HCT116 (cell line): Measurements from ENCODE around the gene MTRFR. TPM values are rescaled to one million over a fixed set of nuclear protein-coding genes. Genes with fewer than 3 reads are reported as not detected.

Experiments used
- ATAC-seq: fragments of 200-7000 bp; cut with Tn5 transposase; 2 replicates; pipeline ENCODE4 v1.9.1; 2020; ENCODE audit warnings: mild to moderate bottlenecking, moderate library complexity
- BruUV-seq: library from RNA; stranded (reverse); fragments of 400-500 nt; replicated peaks from 2 replicates; lab custom pipeline; 2021; lab: Mats Ljungman, UMichigan
- CTCF ChIA-PET: fragments of 300-600 bp; sonication (Branson Sonifier 250); formaldehyde crosslinking; loops from one replicate; lab custom pipeline; 2021; ENCODE audit warnings: antibody characterized with exemption; lab: Charles Lee
- POLR2A ChIA-PET: fragments of 300-600, 350-600 bp; sonication (Branson Sonifier 250); formaldehyde crosslinking; loops from one replicate; lab custom pipeline; 2021; ENCODE audit warnings: antibody characterized with exemption; lab: Charles Lee
- RAD21 ChIA-PET, 2 experiments: fragments of 300-600 bp; sonication (Branson Sonifier 250); formaldehyde crosslinking; loops; one replicate each; lab custom pipeline; 2023; ENCODE audit warnings: low total read pairs in 2 of 2; ENCODE audit not compliant: uncharacterized antibody in 2 of 2, unreplicated experiment in 2 of 2, low non-redundant PET in 1 of 2; lab: Charles Lee
- DNase-seq: peaks from one replicate; pipeline ENCODE4 v3.0.0-alpha.2; 2010; ENCODE audit warnings: low read depth, low spot score
- H2AFZ ChIP-seq: fragments of 200-600 bp; shearing (Covaris generic), sonication (generic); 2 replicates; pipeline ENCODE4 v1.6.1; 2017; ENCODE audit warnings: low read depth, mixed run types, mixed read lengths, antibody characterized with exemption, low read length; ENCODE audit not compliant: poor library complexity, severe bottlenecking
- H3K27ac ChIP-seq: 2 replicates; pipeline ENCODE4 v1.5.1; 2012; ENCODE audit warnings: low read depth, low read length
- H3K27me3 ChIP-seq: fragments of 200-600 bp; sonication (generic); 2 replicates; pipeline ENCODE4 v1.6.1; 2016; ENCODE audit warnings: mixed run types, low read length, mixed read lengths; ENCODE audit not compliant: insufficient read depth
- H3K36me3 ChIP-seq, 2 experiments: fragments of 200-500 bp in 1 of 2; fragments of 200-600 bp in 1 of 2; sonication (Bioruptor generic) in 1 of 2; sonication (generic) in 1 of 2; 2 replicates each; pipeline versions ENCODE4 v1.5.1 to v1.6.1; 2014 to 2016; ENCODE audit warnings: low read length in 2 of 2, inconsistent platforms in 1 of 2, mixed read lengths in 1 of 2, mixed run types in 1 of 2; ENCODE audit not compliant: insufficient read depth in 2 of 2, control insufficient read depth in 1 of 2
- H3K4me1 ChIP-seq, 2 experiments: fragments of 200-600 bp in 1 of 2; sonication (generic) in 1 of 2; 2 replicates each; pipeline versions ENCODE4 v1.5.1 to v1.6.1; 2012 to 2017; ENCODE audit warnings: low read length in 2 of 2, inconsistent platforms in 1 of 2, mild to moderate bottlenecking in 1 of 2, mixed read lengths in 1 of 2, mixed run types in 1 of 2, moderate library complexity in 1 of 2; ENCODE audit not compliant: insufficient read depth in 2 of 2, control insufficient read depth in 1 of 2
- H3K4me2 ChIP-seq: fragments of 200-600 bp; sonication (generic); 2 replicates; pipeline ENCODE4 v1.6.1; 2017; ENCODE audit warnings: mixed run types, low read length, mixed read lengths
- H3K4me3 ChIP-seq, 2 experiments: fragments of 200-600 bp in 1 of 2; sonication (generic) in 1 of 2; replicated peaks in 1 of 2; 2 replicates each; pipeline ENCODE4 v1.5.1; 2011 to 2016; ENCODE audit warnings: low read length in 2 of 2, control low read depth in 1 of 2, low read depth in 1 of 2, mild to moderate bottlenecking in 1 of 2, mixed read lengths in 1 of 2, mixed run types in 1 of 2
- H3K79me2 ChIP-seq: fragments of 200-600 bp; sonication (generic); 2 replicates; pipeline ENCODE4 v1.6.1; 2017; ENCODE audit warnings: mild to moderate bottlenecking, mixed run types, low read length, moderate library complexity, mixed read lengths; ENCODE audit not compliant: insufficient read depth
- H3K9ac ChIP-seq: fragments of 200-600 bp; sonication (generic); 2 replicates; pipeline ENCODE4 v1.6.1; 2016; ENCODE audit warnings: low read length, mixed read lengths
- H3K9me2 ChIP-seq: fragments of 200-600 bp; sonication (generic), shearing (Covaris generic); 2 replicates; pipeline ENCODE4 v1.6.1; 2017; ENCODE audit warnings: mixed run types, mild to moderate bottlenecking, moderate library complexity; ENCODE audit not compliant: insufficient read depth
- H3K9me3 ChIP-seq, 2 experiments: fragments of 200-500 bp in 1 of 2; fragments of 200-600 bp in 1 of 2; sonication (Bioruptor generic) in 1 of 2; sonication (generic) in 1 of 2; 2 replicates each; pipeline ENCODE4 v1.6.1; 2014 to 2017; ENCODE audit warnings: low read length in 2 of 2, mixed read lengths in 2 of 2, inconsistent platforms in 1 of 2, low read depth in 1 of 2, mild to moderate bottlenecking in 1 of 2, mixed run types in 1 of 2, moderate library complexity in 1 of 2; ENCODE audit not compliant: control insufficient read depth in 1 of 2, insufficient read depth in 1 of 2
- H4K20me1 ChIP-seq: fragments of 200-600 bp; sonication (generic), shearing (Covaris generic); 2 replicates; pipeline ENCODE4 v1.6.1; 2017; ENCODE audit warnings: mixed run types, mild to moderate bottlenecking, moderate library complexity; ENCODE audit not compliant: insufficient read depth
- ATF3 ChIP-seq: IDR thresholded peaks from 2 replicates; pipeline ENCODE4 v1.6.1; 2012
- EZH2phosphoT487 ChIP-seq: fragments of 200-600 bp; IDR thresholded peaks from 2 replicates; pipeline ENCODE4 v1.6.1; 2018; ENCODE audit warnings: antibody characterized with exemption, borderline replicate concordance
- JUND ChIP-seq: IDR thresholded peaks from 2 replicates; pipeline ENCODE4 v1.6.1; 2012
- MAX ChIP-seq: IDR thresholded peaks from 2 replicates; pipeline ENCODE4 v1.6.1; 2012
- POLR2A ChIP-seq: IDR thresholded peaks from 2 replicates; pipeline ENCODE4 v1.7.0; 2011; ENCODE audit warnings: borderline replicate concordance; ENCODE audit not compliant: insufficient read depth, insufficient read length; ENCODE audit errors: extremely low read depth
- RAD21 ChIP-seq: IDR thresholded peaks from 2 replicates; pipeline ENCODE4 v1.6.1; 2012; ENCODE audit warnings: low read depth, mild to moderate bottlenecking
- SIN3A ChIP-seq: IDR thresholded peaks from 2 replicates; pipeline ENCODE4 v1.6.1; 2012; ENCODE audit warnings: low read depth
- TCF7L2 ChIP-seq: IDR thresholded peaks from 2 replicates; pipeline ENCODE4 v1.7.0; 2011; ENCODE audit warnings: borderline replicate concordance, inconsistent platforms; ENCODE audit not compliant: insufficient read depth, insufficient read length; ENCODE audit errors: extremely low read depth
- YY1 ChIP-seq: IDR thresholded peaks from 2 replicates; pipeline ENCODE4 v1.6.1; 2011; ENCODE audit warnings: low read length, low read depth, moderate library complexity, mild to moderate bottlenecking; ENCODE audit not compliant: insufficient replicate concordance; ENCODE audit errors: extremely low read depth
- ZNF274 ChIP-seq: fragments of 200-500 bp; sonication (Bioruptor generic); IDR thresholded peaks from 2 replicates; pipeline ENCODE4 v1.6.1; 2014; ENCODE audit warnings: mild to moderate bottlenecking, low read depth, low read length, inconsistent platforms
- intact Hi-C: fragments of 100-400 bp; cut with micrococcal nuclease; formaldehyde crosslinking; loops from 2 replicates; pipeline ENCODE4 v1.10.0; 2022
- total RNA-seq: library from RNA; stranded (reverse); gene quantifications from one replicate; pipeline ENCODE4 v1.2.1, GENCODE V29; 2021; ENCODE audit not compliant: unreplicated experiment
- TF ChIP-seq, protein P1 (sequence below): IDR thresholded peaks from 2 replicates; pipeline ENCODE4 v1.6.1; 2012; ENCODE audit warnings: low read depth

The MTRFR gene
- total RNA-seq, 1 experiment from 2014 or later, result 27.0 TPM

- H3K27ac ChIP-seq, result no peak overlapping the region
- H3K4me2 ChIP-seq, result no peak overlapping the region
- H3K9ac ChIP-seq, result no peak overlapping the region
- ATAC-seq (no peak), DNase-seq (no peak)
- no peak overlapping the region for H3K4me3 ChIP-seq
- H4K20me1 ChIP-seq, result no peaks in the 10 kb centered on the region
- H3K79me2 ChIP-seq, result no peaks in the 10 kb centered on the region
- H2AFZ ChIP-seq, result no peak overlapping the region
- RAD21 ChIA-PET, result no interaction called here
- H3K36me3 ChIP-seq, result no peaks in the 10 kb centered on the region
- TF ChIP-seq ATF3 (no peak), POLR2A (no peak)
- H3K9me2 ChIP-seq, result no peaks in the 10 kb centered on the region
- H3K4me1 ChIP-seq, result no peaks in the 10 kb centered on the region
- no peaks in the 10 kb centered on the region for H3K9me3 ChIP-seq
- BruUV-seq, result no TSS peak
- CTCF ChIA-PET, result no interaction called here
- POLR2A ChIA-PET, result no interaction called here
- no peaks in the 10 kb centered on the region for H3K27me3 ChIP-seq
- intact Hi-C loops, result no loop called here
Observed at GRCh38 chr12:123278101-123278627, 44.9 kb downstream of the MTRFR start.

DNA sequence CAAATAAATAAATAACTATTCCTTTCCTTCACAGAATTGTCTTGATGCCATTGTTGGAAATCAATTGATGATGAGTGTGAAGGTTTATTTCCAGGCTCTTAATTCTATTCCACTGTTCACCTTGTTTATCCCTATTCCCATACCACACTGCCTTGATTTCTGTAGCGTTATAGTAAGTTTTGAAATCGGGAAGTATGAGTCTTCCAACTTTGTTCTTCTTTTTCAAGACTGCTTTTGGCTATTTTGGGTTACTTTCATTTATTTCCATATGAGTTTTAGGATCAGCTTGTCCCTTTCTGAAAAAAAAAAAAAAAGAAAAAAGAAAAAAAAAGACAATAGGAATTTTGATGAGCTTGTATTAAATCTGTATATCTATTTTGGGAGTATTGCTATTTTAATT is 47.7 kb downstream of the MTRFR start:
- H4K20me1 ChIP-seq, result no peaks in the 10 kb centered on the region
- no peak overlapping the region for H3K9ac ChIP-seq
- no TSS peak for BruUV-seq
- H3K9me3 ChIP-seq, result no peaks in the 10 kb centered on the region
- ATAC-seq (no peak), DNase-seq (no peak)
- no peaks in the 10 kb centered on the region for H3K4me1 ChIP-seq
- no peaks in the 10 kb centered on the region for H3K36me3 ChIP-seq
- ChIA-PET POLR2A (no interaction called here), CTCF (interaction anchor here (0.6 kb wide), 1 partner anchor 43 kb away, joined by 3 read pairs; no protein-coding TSS in a partner anchor), RAD21 (no interaction called here)
- H3K27me3 ChIP-seq, result no peaks in the 10 kb centered on the region
- H2AFZ ChIP-seq, result no peak overlapping the region
- H3K4me2 ChIP-seq, result no peak overlapping the region
- H3K4me3 ChIP-seq, result no peak overlapping the region
- no peak overlapping the region for H3K27ac ChIP-seq
- H3K79me2 ChIP-seq, result no peaks in the 10 kb centered on the region
- no peaks in the 10 kb centered on the region for H3K9me2 ChIP-seq
- TF ChIP-seq YY1, result no peak
- no peak for TF ChIP-seq RAD21
- no peak for TF ChIP-seq ZNF274
- TF ChIP-seq TCF7L2, result no peak
- TF ChIP-seq, protein P1, sequence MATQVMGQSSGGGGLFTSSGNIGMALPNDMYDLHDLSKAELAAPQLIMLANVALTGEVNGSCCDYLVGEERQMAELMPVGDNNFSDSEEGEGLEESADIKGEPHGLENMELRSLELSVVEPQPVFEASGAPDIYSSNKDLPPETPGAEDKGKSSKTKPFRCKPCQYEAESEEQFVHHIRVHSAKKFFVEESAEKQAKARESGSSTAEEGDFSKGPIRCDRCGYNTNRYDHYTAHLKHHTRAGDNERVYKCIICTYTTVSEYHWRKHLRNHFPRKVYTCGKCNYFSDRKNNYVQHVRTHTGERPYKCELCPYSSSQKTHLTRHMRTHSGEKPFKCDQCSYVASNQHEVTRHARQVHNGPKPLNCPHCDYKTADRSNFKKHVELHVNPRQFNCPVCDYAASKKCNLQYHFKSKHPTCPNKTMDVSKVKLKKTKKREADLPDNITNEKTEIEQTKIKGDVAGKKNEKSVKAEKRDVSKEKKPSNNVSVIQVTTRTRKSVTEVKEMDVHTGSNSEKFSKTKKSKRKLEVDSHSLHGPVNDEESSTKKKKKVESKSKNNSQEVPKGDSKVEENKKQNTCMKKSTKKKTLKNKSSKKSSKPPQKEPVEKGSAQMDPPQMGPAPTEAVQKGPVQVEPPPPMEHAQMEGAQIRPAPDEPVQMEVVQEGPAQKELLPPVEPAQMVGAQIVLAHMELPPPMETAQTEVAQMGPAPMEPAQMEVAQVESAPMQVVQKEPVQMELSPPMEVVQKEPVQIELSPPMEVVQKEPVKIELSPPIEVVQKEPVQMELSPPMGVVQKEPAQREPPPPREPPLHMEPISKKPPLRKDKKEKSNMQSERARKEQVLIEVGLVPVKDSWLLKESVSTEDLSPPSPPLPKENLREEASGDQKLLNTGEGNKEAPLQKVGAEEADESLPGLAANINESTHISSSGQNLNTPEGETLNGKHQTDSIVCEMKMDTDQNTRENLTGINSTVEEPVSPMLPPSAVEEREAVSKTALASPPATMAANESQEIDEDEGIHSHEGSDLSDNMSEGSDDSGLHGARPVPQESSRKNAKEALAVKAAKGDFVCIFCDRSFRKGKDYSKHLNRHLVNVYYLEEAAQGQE, result no peak
- TF ChIP-seq SIN3A, result no peak
- no peak for TF ChIP-seq MAX
- no peak for TF ChIP-seq JUND
- no peak for TF ChIP-seq EZH2phosphoT487
- TF ChIP-seq, all 23 proteins: peak for 0
- intact Hi-C loops, result no loop called here
